Measurements from ENCODE around the gene ADCY5.
"Not testable (repeated sequence)": the region's sequence is repeated elsewhere in the genome, so short reads cannot be mapped to it uniquely, and the experiment has no call there.

The ADCY5 gene

DNA sequence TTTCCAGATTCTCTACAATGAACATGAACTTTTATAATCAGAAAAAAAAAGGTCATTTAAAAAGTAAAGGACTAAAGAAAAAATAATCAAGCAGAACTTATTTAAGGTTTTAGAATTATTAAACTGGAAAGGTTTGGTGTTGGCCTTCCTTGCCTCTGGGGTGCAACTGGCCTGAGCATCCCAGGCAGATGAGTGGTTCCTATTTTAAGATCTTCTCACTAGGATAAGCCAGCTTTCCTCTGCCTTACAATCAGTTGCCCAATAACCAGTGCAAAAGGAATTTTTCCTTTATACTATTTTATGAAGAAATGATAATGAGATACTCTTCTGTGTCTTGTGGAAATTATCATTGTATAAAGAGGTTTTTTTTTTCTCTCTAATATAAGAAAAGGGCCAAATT lies 190.5 kb downstream of the ADCY5 start:
- Histone ChIP-seq H3K4me3 (ENCODE audit: low read length) (no peak overlapping the region), H3K27ac (ENCODE audit: low read depth, low read length) (no peak overlapping the region), H3K27me3 (ENCODE audit: control insufficient read depth, insufficient read depth, low read length) (no peaks in the 10 kb centered on the region), H3K9ac (ENCODE audit: low read length) (no peak overlapping the region), H3K4me1 (ENCODE audit: control insufficient read depth, insufficient read depth, low read length) (no peaks in the 10 kb centered on the region), H3K36me3 (ENCODE audit: control insufficient read depth, insufficient read depth, low read length) (no peaks in the 10 kb centered on the region)

GRCh38 chr3:123256256-123256655 lies 192.6 kb downstream of the ADCY5 start:
- H3K36me3 ChIP-seq (ENCODE audit: control insufficient read depth, insufficient read depth, low read length): no peaks in the 10 kb centered on the region
- H3K27me3 ChIP-seq (ENCODE audit: control insufficient read depth, insufficient read depth, low read length): no peaks in the 10 kb centered on the region
- no peak overlapping the region for H3K9ac ChIP-seq (ENCODE audit: low read length)
- H3K4me3 ChIP-seq (ENCODE audit: low read length): no peak overlapping the region
- H3K27ac ChIP-seq (ENCODE audit: low read depth, low read length): no peak overlapping the region
- no peaks in the 10 kb centered on the region for H3K4me1 ChIP-seq (ENCODE audit: control insufficient read depth, insufficient read depth, low read length)

GRCh38 chr3:123246866-123247265 lies 202.0 kb downstream of the ADCY5 start:
- Histone ChIP-seq H3K27me3 (ENCODE audit: control insufficient read depth, insufficient read depth, low read length) (no peaks in the 10 kb centered on the region), H3K4me3 (ENCODE audit: low read length) (no peak overlapping the region), H3K27ac (ENCODE audit: low read depth, low read length) (no peak overlapping the region), H3K9ac (ENCODE audit: low read length) (no peak overlapping the region), H3K4me1 (ENCODE audit: control insufficient read depth, insufficient read depth, low read length) (no peaks in the 10 kb centered on the region), H3K36me3 (ENCODE audit: control insufficient read depth, insufficient read depth, low read length) (peaks cover 3% of the 10 kb centered on the region)

DNA sequence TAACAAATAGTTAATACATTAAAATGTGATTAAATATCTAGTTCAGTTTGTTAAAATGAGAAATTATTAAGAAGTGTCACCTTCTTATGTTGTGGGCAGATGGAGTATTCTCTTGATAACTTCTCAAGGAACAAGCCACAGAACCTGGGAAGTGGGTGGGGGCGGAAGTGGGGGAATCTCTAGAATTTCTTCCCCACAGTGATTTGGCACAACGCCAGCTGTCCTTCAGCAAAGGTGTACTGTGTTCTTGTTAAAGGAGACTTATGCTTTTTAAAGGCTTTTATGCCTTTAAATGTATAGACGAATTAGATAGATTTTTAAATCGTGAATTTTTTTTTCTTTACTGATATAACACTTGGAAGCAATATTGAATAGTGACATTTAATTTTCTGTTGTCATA lies 204.8 kb downstream of the ADCY5 start:
- H3K27ac ChIP-seq (ENCODE audit: low read depth, low read length): no peak overlapping the region
- peaks cover 3% of the 10 kb centered on the region for H3K36me3 ChIP-seq (ENCODE audit: control insufficient read depth, insufficient read depth, low read length)
- H3K4me3 ChIP-seq (ENCODE audit: low read length): no peak overlapping the region
- no peaks in the 10 kb centered on the region for H3K4me1 ChIP-seq (ENCODE audit: control insufficient read depth, insufficient read depth, low read length)
- H3K27me3 ChIP-seq (ENCODE audit: control insufficient read depth, insufficient read depth, low read length): no peaks in the 10 kb centered on the region
- H3K9ac ChIP-seq (ENCODE audit: low read length): no peak overlapping the region

DNA sequence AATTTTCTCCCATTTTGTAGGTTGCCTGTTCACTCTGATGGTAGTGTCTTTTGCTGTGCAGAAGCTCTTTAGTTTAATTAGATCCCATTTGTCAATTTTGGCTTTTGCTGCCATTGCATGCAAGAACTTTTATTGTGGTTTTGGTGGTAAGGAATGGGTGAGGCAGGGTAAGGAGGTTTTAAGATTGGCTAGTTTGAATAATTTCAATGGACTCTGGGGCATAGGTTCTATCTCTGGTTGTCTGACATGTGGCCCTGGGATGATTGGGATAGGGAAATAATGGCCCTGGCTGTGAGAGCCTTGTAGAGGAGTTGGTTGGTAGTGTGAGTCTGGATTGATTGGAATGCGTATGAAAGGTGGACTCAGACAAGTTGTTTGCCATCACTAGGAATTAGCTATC lies 209.1 kb downstream of the ADCY5 start:
- Histone ChIP-seq H3K9ac (ENCODE audit: low read length) (no peak overlapping the region), H3K27ac (ENCODE audit: low read depth, low read length) (no peak overlapping the region), H3K27me3 (ENCODE audit: control insufficient read depth, insufficient read depth, low read length) (no peaks in the 10 kb centered on the region), H3K36me3 (ENCODE audit: control insufficient read depth, insufficient read depth, low read length) (no peaks in the 10 kb centered on the region), H3K4me3 (ENCODE audit: low read length) (no peak overlapping the region), H3K4me1 (ENCODE audit: control insufficient read depth, insufficient read depth, low read length) (no peaks in the 10 kb centered on the region)

GRCh38 chr3:123239186-123239585 lies 209.7 kb downstream of the ADCY5 start:
- H3K9ac ChIP-seq (ENCODE audit: low read length); H3K4me1 ChIP-seq (ENCODE audit: control insufficient read depth, insufficient read depth, low read length); H3K27me3 ChIP-seq (ENCODE audit: control insufficient read depth, insufficient read depth, low read length); H3K36me3 ChIP-seq (ENCODE audit: control insufficient read depth, insufficient read depth, low read length); H3K27ac ChIP-seq (ENCODE audit: low read depth, low read length); H3K4me3 ChIP-seq (ENCODE audit: low read length): not testable (repeated sequence)

- H3K27me3 ChIP-seq (ENCODE audit: control insufficient read depth, insufficient read depth, low read length): no peaks in the 10 kb centered on the region
- H3K4me1 ChIP-seq (ENCODE audit: control insufficient read depth, insufficient read depth, low read length): no peaks in the 10 kb centered on the region
- H3K36me3 ChIP-seq (ENCODE audit: control insufficient read depth, insufficient read depth, low read length): no peaks in the 10 kb centered on the region
- H3K4me3 ChIP-seq (ENCODE audit: low read length): no peak overlapping the region
- no peak overlapping the region for H3K27ac ChIP-seq (ENCODE audit: low read depth, low read length)
- no peak overlapping the region for H3K9ac ChIP-seq (ENCODE audit: low read length)
These were observed 212.0 kb downstream of the ADCY5 start for GRCh38 chr3:123236902-123237301.
